ENCODE measurements around the gene BEND5. TPM values are rescaled to one million over a fixed set of nuclear protein-coding genes. Genes with fewer than 3 reads are reported as not detected.

The BEND5 gene
- total RNA-seq, 1 experiment from 2014 or later: not detected

DNA sequence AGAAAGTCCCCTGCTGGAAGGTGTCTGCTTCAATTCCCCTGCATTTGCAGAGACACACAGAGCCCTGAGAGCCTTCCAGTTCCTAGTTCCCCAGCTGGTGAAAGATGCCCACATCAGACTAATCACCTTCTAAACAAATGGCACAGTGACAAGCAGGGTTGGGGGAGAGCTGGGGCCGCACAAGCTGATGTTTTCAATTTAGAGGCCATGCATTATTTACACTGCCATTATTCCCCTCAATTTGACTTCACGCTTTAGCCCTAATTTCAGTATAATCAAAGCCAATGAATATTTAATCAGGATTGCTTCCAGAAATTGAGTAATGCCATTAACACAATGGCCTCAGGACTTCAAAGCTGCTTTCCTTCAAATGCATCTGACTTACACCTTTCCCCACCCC is 81.5 kb downstream of the BEND5 start:
- POLR2A ChIA-PET: no interaction called here

DNA sequence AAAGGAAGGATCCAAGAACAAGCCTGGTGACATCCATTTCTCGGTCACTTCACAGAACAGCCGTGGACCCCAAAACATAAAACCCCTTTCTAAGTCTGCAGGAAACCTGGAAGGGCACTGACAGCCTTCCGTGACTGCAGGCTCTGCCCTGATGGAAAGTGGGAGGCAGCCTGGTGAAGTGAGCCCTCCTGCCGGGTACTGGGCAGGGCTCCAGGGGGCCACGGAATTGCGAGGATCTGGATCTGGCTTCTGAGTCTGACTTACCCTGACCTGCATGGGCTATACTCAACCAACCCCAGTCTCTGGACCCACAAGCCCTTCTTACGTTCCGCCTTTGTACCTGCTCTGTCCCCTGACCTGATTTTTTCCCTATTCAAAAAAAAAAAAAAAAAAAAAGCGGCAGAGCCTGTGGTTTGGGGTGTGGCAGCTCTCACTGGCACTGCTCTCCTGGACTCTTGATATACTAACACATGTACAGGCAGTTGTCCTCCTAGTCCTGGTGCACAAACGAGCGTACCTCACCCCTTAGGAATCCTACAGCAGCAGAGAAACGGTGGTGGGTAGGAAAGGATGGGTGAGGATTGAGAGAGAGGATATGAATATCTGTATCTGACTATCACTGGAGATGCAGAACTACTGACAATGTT is 82.9 kb downstream of the BEND5 start:
- CTCF ChIA-PET: no interaction called here
- Histone ChIP-seq H3K36me3 (ENCODE audit: control insufficient read depth, insufficient read depth, low read length) (no peaks in the 10 kb centered on the region), H3K9me3 (ENCODE audit: control insufficient read depth, insufficient read depth, low read depth, low read length) (no peaks in the 10 kb centered on the region), H3K4me3 (ENCODE audit: low read depth in 2 of 2, low read length in 2 of 2) (no peak overlapping the region), H3K27ac (ENCODE audit: low read length) (no peak overlapping the region), H3K4me1 (ENCODE audit: control insufficient read depth, insufficient read depth, low read length) (no peaks in the 10 kb centered on the region), H3K27me3 (ENCODE audit: control insufficient read depth, insufficient read depth, low read length) (peaks cover 14% of the 10 kb centered on the region; the same call in 1 of the 2 replicates)
- intact Hi-C loops (cut with micrococcal nuclease; ENCODE audit: unreplicated experiment) (no loop called here), in situ Hi-C loops (cut with HindIII; ENCODE audit: low pct_unique_long_range_greater_than_20kb, low sequenced_read_pairs) (no loop called here)
- DNase-seq (ENCODE audit: low read depth, low spot score) (no peak), ATAC-seq (no peak)
- POLR2A ChIA-PET: interaction anchor here (0.7 kb wide), 1 partner anchor 81 kb away, joined by 3 read pairs; no protein-coding TSS in a partner anchor
- TF ChIP-seq, protein P1, sequence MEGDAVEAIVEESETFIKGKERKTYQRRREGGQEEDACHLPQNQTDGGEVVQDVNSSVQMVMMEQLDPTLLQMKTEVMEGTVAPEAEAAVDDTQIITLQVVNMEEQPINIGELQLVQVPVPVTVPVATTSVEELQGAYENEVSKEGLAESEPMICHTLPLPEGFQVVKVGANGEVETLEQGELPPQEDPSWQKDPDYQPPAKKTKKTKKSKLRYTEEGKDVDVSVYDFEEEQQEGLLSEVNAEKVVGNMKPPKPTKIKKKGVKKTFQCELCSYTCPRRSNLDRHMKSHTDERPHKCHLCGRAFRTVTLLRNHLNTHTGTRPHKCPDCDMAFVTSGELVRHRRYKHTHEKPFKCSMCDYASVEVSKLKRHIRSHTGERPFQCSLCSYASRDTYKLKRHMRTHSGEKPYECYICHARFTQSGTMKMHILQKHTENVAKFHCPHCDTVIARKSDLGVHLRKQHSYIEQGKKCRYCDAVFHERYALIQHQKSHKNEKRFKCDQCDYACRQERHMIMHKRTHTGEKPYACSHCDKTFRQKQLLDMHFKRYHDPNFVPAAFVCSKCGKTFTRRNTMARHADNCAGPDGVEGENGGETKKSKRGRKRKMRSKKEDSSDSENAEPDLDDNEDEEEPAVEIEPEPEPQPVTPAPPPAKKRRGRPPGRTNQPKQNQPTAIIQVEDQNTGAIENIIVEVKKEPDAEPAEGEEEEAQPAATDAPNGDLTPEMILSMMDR (IDR thresholded peaks at IDR 0.05): no peak
- TF ChIP-seq SIN3A (IDR thresholded peaks at IDR 0.05; ENCODE audit: borderline replicate concordance, insufficient read depth, low read depth, low read length): no peak
- no TSS peak for BruUV-seq (replicated peaks)

More for the DNA sequence above, 81.5 kb downstream of the BEND5 start:
- in situ Hi-C loops (cut with HindIII; ENCODE audit: low pct_unique_long_range_greater_than_20kb, low sequenced_read_pairs) (no loop called here), intact Hi-C loops (cut with micrococcal nuclease; ENCODE audit: unreplicated experiment) (no loop called here)
- CTCF ChIA-PET: interaction anchor here (0.8 kb wide), 1 partner anchor 50 kb away, joined by 4 read pairs; no protein-coding TSS in a partner anchor
- Histone ChIP-seq H3K27ac (ENCODE audit: low read length) (no peak overlapping the region), H3K4me1 (ENCODE audit: control insufficient read depth, insufficient read depth, low read length) (no peaks in the 10 kb centered on the region), H3K27me3 (ENCODE audit: control insufficient read depth, insufficient read depth, low read length) (peaks cover 14% of the 10 kb centered on the region; the same call in 1 of the 2 replicates), H3K4me3 (ENCODE audit: low read depth in 2 of 2, low read length in 2 of 2) (no peak overlapping the region), H3K9me3 (ENCODE audit: control insufficient read depth, insufficient read depth, low read depth, low read length) (no peaks in the 10 kb centered on the region), H3K36me3 (ENCODE audit: control insufficient read depth, insufficient read depth, low read length) (no peaks in the 10 kb centered on the region)
- BruUV-seq (replicated peaks): no TSS peak
- DNase-seq (ENCODE audit: low read depth, low spot score) (no peak), ATAC-seq (no peak)
- no peak for TF ChIP-seq POLR2AphosphoS5 (IDR thresholded peaks at IDR 0.05; ENCODE audit: low read depth, low read length)
- TF ChIP-seq, protein P1 (IDR thresholded peaks at IDR 0.05): no peak
- TF ChIP-seq TCF7L2 (IDR thresholded peaks at IDR 0.05; ENCODE audit: low read depth, low read length): no peak
- no peak for TF ChIP-seq SIN3A (IDR thresholded peaks at IDR 0.05; ENCODE audit: borderline replicate concordance, insufficient read depth, low read depth, low read length)
- TF ChIP-seq, protein P2, sequence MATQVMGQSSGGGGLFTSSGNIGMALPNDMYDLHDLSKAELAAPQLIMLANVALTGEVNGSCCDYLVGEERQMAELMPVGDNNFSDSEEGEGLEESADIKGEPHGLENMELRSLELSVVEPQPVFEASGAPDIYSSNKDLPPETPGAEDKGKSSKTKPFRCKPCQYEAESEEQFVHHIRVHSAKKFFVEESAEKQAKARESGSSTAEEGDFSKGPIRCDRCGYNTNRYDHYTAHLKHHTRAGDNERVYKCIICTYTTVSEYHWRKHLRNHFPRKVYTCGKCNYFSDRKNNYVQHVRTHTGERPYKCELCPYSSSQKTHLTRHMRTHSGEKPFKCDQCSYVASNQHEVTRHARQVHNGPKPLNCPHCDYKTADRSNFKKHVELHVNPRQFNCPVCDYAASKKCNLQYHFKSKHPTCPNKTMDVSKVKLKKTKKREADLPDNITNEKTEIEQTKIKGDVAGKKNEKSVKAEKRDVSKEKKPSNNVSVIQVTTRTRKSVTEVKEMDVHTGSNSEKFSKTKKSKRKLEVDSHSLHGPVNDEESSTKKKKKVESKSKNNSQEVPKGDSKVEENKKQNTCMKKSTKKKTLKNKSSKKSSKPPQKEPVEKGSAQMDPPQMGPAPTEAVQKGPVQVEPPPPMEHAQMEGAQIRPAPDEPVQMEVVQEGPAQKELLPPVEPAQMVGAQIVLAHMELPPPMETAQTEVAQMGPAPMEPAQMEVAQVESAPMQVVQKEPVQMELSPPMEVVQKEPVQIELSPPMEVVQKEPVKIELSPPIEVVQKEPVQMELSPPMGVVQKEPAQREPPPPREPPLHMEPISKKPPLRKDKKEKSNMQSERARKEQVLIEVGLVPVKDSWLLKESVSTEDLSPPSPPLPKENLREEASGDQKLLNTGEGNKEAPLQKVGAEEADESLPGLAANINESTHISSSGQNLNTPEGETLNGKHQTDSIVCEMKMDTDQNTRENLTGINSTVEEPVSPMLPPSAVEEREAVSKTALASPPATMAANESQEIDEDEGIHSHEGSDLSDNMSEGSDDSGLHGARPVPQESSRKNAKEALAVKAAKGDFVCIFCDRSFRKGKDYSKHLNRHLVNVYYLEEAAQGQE (IDR thresholded peaks at IDR 0.05; ENCODE audit: insufficient read depth in 1 of 2, low read depth in 2 of 2, low read length in 1 of 2): no peak
